ENCODE measurements around the gene POLD4. TPM values are rescaled to one million over a fixed set of nuclear protein-coding genes. Genes with fewer than 3 reads are reported as not detected.

The POLD4 gene
- total RNA-seq, 4 donors from 2014 or later = 29.2 to 127 (median 113) TPM

- no peak for TF ChIP-seq CTCF (IDR thresholded peaks at IDR 0.05; ENCODE audit: low read depth)
Observed at GRCh38 chr11:67317205-67317887, 36.0 kb downstream of the POLD4 start.

GRCh38 chr11:67316882-67317204 lies 36.5 kb downstream of the POLD4 start:
- TF ChIP-seq CTCF (IDR thresholded peaks at IDR 0.05; ENCODE audit: low read depth) = no peak

- no peak for TF ChIP-seq CTCF (IDR thresholded peaks at IDR 0.05; ENCODE audit: low read depth)
Observed at GRCh38 chr11:67315325-67315909, 37.9 kb downstream of the POLD4 start.

- no peak for TF ChIP-seq CTCF (IDR thresholded peaks at IDR 0.05; ENCODE audit: low read depth)
Observed at GRCh38 chr11:67314218-67314617, 39.1 kb downstream of the POLD4 start.

- no peak for TF ChIP-seq CTCF (IDR thresholded peaks at IDR 0.05; ENCODE audit: low read depth)
Observed at GRCh38 chr11:67313125-67313890, 40.0 kb downstream of the POLD4 start.

GRCh38 chr11:67312187-67313021 lies 40.9 kb downstream of the POLD4 start:
- TF ChIP-seq CTCF (IDR thresholded peaks at IDR 0.05; ENCODE audit: low read depth) = no peak

Data from subcutaneous adipose tissue (tissue), 4 donors.